GM19035 (cell line): ENCODE measurements around the gene HBA2.
"Not testable (repeated sequence)": the region's sequence is repeated elsewhere in the genome, so short reads cannot be mapped to it uniquely, and the experiment has no call there.

Source experiments
- ATAC-seq: cut with Tn5 transposase; IDR thresholded peaks from one replicate; pipeline ENCODE4 v1.9.1; 2021; ENCODE audit not compliant: unreplicated experiment

HBA2 gene

DNA sequence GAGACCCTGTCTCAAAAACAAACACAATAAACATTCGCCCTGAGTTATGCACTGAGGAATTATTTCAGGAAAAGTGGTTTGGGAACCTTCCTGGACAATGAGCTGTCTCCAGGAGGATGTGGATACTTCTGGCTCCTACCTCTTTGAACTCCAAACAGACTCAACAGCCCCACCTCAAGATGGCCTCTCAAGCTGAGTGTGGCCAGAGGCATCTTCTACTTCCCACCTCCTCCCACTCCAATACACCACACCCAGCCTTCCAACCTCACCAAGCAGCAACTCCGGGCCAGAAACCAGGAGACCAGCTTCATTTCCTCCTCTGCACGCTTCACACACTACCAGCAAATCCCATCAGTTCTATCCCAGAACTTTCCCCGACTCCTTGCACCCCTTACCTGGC is 19.2 kb downstream of the HBA2 start:
- ATAC-seq, result no peak

DNA sequence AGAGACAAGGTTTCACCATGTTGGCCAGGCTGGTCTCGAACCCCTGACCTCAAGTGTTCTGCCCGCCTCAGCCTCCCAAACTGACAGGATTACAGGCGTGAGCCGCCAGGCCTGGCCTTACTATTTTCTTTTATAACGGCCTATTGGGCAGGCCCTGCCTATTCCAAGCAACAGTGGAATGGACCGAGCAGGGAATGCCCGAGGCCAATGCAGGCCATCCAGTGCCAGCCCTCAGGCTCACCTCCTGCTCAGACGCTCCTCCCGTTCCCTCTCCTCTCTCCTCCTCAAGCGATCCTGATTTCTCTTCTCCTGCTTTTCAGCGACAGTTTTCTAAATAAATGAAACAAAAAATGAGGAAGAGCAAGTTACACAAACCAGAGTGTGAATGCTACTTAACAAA is 20.0 kb downstream of the HBA2 start:
- no peak for ATAC-seq

DNA sequence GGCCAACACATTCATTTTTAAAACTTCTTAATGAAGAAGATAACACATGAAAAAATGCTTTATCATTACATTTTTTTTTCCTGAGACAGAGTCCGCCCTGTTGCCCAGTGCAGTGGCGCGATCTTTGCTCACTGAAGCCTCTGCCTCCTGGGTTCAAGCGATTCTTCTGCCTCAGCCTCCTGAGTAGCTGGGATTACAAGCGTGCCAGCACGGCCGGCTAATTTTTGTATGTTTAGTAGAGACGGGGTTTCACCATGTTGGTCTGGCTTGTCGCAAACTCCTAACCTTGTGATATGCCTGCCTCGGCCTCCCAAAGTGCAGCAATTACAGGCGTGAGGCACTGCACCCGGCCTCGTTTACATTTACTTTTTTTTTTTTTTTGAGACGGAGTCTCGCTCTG is 20.8 kb downstream of the HBA2 start:
- no peak for ATAC-seq

DNA sequence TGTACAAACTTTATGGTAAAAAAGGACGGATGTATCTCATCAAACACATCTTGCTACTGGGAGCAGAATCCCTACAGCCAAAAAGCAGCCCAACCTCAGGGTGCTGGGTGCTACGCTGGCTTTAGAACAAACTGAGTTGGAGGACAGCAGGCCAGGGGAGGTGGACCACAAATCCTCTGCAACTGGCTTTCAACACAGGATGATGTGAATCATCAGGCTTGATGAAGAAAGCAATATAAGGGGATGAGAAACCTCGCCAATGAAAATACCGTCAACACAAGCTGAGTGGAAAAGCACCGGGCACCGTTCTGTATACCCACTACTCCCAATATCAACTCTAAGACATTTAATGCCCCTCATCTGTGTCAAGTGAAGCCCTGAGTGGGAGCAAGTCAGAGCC is 21.8 kb downstream of the HBA2 start:
- no peak for ATAC-seq

DNA sequence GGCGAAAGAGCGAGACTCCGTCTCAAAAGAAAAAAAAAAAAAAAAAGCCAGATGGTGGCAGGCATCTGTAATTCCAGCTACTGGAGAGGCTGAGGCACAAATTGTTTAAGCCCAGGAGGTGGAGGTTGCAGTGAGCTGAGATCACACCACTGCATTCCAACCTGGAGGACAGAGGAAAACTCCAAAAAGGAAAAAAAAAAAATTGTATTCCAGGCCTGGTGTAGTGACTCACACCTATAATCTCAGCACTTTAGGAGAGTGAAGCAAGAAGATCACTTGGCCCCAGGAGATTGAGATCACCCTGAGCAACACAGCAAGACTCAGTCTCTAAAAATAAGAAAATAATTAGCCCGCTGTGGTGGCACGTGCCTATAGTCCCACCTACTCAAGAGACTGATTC is 27.7 kb downstream of the HBA2 start:
- ATAC-seq, result no peak

DNA sequence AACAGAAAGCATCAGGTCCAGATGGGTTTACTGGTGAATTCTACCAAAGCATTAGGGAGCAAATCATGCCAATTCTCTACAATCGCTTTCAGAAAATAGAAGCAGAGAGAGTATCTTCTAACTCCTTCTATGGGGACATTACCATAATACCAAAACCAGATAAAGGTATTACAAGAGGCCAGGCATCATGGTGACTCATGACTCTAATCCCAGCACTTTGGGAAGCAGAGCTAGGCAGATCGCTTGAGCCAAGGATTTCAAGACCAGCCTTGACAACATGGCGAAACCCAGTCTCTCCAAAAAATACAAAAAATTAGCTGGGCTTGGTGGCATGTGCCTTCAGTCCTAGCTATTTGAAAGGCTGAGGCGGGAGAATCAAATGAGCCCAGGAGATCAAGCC is 30.6 kb downstream of the HBA2 start:
- no peak for ATAC-seq

DNA sequence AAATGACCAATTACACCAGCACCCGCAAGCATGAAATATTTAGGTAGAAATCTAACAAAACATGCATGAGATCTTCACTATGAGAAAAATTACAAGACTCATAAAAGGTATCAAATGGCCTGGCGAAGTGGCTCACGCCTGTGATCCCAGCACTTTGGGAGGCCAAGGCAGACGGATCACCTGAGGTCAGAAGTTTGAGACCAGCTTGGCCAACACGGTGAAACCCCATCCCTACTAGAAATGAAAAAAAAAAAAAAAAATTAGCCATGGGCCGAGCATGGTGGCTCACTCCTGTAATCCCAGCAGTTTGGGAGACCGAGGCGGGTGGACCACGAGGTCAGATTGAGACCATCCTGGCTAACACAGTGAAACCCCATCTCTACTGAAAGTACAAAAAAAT is 31.4 kb downstream of the HBA2 start:
- ATAC-seq, result not testable (repeated sequence)

DNA sequence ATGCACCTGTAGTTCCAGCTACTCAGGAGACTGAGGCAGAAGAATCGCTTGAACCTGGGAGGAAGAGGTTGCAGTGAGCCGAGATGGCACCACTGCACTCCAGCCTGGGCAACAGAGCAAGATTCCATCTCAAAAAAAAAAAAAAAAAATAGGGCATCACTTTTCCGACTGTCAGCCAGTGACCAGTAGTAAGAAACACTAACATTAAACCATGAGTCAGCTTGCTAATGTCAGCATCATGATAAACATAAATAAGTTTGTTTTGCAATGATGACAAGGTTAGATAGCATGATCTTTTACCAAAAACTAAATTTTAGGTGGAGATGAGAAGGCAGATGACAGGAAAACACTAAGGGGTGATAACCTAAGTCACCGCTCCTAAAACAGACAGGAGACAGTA is 36.7 kb downstream of the HBA2 start:
- ATAC-seq, result not testable (repeated sequence)

DNA sequence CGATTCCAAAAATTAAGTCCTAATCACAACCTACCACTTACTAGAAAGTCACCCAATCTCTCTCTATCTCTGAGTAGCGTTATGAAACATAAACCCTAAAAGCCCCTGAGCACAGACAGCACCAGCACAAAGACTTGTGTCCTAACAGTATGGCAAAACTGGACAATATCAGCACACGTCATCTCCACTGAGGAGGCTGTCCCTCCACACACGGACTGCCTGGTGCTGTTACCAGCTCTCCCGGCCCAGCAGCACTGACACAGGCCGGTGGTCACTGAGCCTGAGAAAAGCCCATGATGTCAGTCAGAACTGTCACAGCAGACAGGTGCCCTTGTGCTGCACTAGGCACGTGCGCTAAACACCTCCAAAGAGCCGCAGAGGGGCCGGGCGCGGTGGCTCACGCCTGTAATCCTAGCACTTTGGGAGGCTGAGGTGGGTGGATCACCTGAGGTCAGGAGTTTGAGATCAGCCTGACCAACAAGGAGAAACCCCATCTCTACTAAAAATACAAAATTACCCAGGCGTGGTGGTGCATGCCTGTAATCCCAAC is 39.0 kb downstream of the HBA2 start:
- not testable (repeated sequence) for ATAC-seq

DNA sequence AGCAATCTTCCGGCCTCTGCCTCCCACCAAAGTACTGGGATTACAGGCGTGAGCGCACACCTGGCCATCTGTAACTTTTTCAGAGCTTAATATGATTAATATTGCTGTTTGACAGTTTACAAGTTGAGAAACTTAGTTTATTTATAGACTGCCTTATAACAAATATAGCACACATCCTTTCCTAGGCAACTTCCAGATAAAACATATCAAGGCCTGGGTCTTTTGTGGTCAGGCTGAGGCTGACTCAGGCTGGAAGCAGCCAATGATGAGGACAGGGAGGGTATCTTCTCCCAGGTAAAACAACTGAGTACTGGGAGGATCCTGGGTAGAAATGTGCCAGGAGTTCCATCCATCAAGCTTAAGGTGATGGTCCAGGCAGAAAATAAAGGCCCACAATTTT is 40.3 kb downstream of the HBA2 start:
- ATAC-seq, result no peak

DNA sequence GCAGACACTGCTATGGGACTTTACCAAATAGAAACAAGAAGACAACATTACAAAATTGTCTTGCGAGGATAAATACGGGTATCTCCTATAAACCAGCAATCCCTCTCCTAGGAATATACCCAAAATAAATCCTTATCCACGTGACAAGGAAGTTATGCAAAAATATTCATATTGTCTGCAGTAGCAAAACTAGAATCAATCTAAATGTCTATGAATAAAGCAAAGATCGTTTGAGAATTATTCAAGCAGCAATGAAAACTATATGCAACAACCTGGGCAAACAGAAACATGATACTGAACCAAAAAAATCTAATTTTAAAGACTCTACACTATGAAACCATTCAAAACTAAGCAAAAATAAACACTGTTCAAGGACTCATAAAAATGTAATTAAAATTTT is 47.3 kb downstream of the HBA2 start:
- no peak for ATAC-seq
